ENCODE results near the gene FLCN. TPM values are rescaled to one million over a fixed set of nuclear protein-coding genes. Genes with fewer than 3 reads are reported as not detected.
"Not testable (repeated sequence)": the region's sequence is repeated elsewhere in the genome, so short reads cannot be mapped to it uniquely, and the experiment has no call there.

Gene FLCN
- total RNA-seq, 1 donor from 2014 or later = 73.7 TPM

- no peak for DNase-seq (ENCODE audit: extremely low read depth, low read depth, low spot score)
Observed at GRCh38 chr17:17188586-17188985, 48.4 kb downstream of the FLCN start.

GRCh38 chr17:17186551-17187505, 50.1 kb downstream of the FLCN start:
- DNase-seq (ENCODE audit: extremely low read depth, low read depth, low spot score) = no peak

- DNase-seq (ENCODE audit: extremely low read depth, low read depth, low spot score) = no peak
Observed at GRCh38 chr17:17186051-17186450, 50.9 kb downstream of the FLCN start.

GRCh38 chr17:17184985-17185757, 51.8 kb downstream of the FLCN start:
- DNase-seq (ENCODE audit: extremely low read depth, low read depth, low spot score) = not testable (repeated sequence)

- no peak for DNase-seq (ENCODE audit: extremely low read depth, low read depth, low spot score)
Observed at GRCh38 chr17:17183744-17184143, 53.2 kb downstream of the FLCN start.

- DNase-seq (ENCODE audit: extremely low read depth, low read depth, low spot score) = no peak
Observed at GRCh38 chr17:17182598-17183136, 54.3 kb downstream of the FLCN start.

GRCh38 chr17:17181666-17182597, 55.0 kb downstream of the FLCN start:
- DNase-seq (ENCODE audit: extremely low read depth, low read depth, low spot score) = no peak

GRCh38 chr17:17180741-17181525, 56.0 kb downstream of the FLCN start:
- no peak for DNase-seq (ENCODE audit: extremely low read depth, low read depth, low spot score)

- no peak for DNase-seq (ENCODE audit: extremely low read depth, low read depth, low spot score)
Observed at GRCh38 chr17:17180141-17180603, 56.8 kb downstream of the FLCN start.

- DNase-seq (ENCODE audit: extremely low read depth, low read depth, low spot score) = no peak
Observed at GRCh38 chr17:17179371-17179827, 57.6 kb downstream of the FLCN start.

GRCh38 chr17:17177176-17177575, 59.8 kb downstream of the FLCN start:
- DNase-seq (ENCODE audit: extremely low read depth, low read depth, low spot score) = no peak

GRCh38 chr17:17176341-17176740, 60.6 kb downstream of the FLCN start:
- no peak for DNase-seq (ENCODE audit: extremely low read depth, low read depth, low spot score)

GRCh38 chr17:17175917-17176316, 61.1 kb downstream of the FLCN start:
- DNase-seq (ENCODE audit: extremely low read depth, low read depth, low spot score) = no peak

GRCh38 chr17:17175340-17175739, 61.6 kb downstream of the FLCN start:
- DNase-seq (ENCODE audit: extremely low read depth, low read depth, low spot score) = no peak

GRCh38 chr17:17173921-17174320, 63.0 kb downstream of the FLCN start:
- no peak for DNase-seq (ENCODE audit: extremely low read depth, low read depth, low spot score)

- no peak for DNase-seq (ENCODE audit: extremely low read depth, low read depth, low spot score)
Observed at GRCh38 chr17:17172990-17173389, 64.0 kb downstream of the FLCN start.

GRCh38 chr17:17172001-17172939, 64.7 kb downstream of the FLCN start:
- DNase-seq (ENCODE audit: extremely low read depth, low read depth, low spot score) = no peak

GRCh38 chr17:17171186-17171585, 65.8 kb downstream of the FLCN start:
- DNase-seq (ENCODE audit: extremely low read depth, low read depth, low spot score) = no peak
